HG03575 (cell line): ENCODE results near the gene MANEAL.
"Not testable (repeated sequence)": the region's sequence is repeated elsewhere in the genome, so short reads cannot be mapped to it uniquely, and the experiment has no call there.

Experiments used
- ATAC-seq: cut with Tn5 transposase; IDR thresholded peaks from one replicate; pipeline ENCODE4 v1.9.1; 2021; ENCODE audit not compliant: unreplicated experiment, insufficient number of reproducible peaks, low FRiP score; ENCODE audit errors: extremely low read depth

The MANEAL gene

DNA sequence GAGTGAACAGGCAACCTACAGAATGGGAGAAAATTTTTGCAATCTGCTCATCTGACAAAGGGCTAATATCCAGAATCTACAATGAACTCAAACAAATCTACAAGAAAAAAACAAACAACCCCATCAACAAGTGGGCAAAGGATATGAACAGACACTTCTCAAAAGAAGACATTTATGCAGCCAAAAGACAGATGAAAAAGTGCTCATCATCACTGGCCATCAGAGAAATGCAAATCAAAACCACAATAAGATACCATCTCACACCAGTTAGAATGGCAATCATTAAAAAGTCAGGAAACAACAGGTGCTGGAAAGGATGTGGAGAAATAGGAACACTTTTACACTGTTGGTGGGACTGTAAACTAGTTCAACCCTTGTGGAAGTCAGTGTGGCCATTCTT is 22.2 kb upstream of the MANEAL start:
- not testable (repeated sequence) for ATAC-seq

DNA sequence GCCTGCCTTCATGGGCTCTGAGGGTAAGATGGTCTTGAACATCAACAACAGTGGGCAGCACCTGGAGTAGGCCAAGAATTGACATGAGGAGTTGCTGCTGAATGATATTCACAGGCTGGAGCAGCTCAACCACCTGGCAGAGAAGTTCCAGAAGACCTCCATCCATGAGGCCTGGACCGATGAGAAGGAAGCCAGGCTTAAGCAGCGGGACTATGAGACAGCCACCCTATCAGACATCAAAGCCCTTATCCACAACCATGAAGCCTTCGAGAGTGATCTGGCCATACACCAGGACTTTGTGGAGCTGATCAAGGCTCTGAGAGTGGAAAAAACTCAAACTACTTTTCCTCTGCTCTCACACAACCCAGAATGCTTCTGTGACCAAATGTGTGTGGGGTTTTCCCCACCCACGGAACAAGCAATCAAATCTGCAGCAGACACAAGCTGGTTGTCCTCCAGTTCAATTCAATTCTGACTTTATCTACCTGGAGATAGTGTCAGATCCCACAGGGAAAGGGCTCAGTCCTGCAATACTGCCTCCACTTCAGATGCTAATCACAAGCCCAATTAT is 16.6 kb upstream of the MANEAL start:
- no peak for ATAC-seq

DNA sequence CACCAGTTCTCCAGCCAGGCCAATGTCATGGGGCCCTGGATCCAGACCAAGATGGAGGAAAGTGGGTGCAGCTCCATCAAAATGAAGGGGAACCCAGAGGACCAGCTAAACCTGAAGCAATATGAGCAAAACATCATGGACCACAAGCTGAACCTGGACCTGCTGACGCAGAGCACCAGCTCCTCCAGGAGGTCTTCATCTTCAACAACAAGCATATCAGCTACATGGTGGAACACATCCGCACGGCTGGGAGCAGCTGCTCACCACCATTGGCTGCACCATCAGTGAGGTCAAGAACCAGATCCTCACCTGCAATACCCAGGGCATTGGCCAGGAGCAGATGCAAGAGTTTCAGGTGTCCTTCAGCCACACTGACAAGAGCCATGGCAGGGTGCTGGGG is 15.0 kb upstream of the MANEAL start:
- ATAC-seq, result no peak

GRCh38 chr1:37782491-37782890 is 11.2 kb upstream of the MANEAL start:
- ATAC-seq, result no peak

DNA sequence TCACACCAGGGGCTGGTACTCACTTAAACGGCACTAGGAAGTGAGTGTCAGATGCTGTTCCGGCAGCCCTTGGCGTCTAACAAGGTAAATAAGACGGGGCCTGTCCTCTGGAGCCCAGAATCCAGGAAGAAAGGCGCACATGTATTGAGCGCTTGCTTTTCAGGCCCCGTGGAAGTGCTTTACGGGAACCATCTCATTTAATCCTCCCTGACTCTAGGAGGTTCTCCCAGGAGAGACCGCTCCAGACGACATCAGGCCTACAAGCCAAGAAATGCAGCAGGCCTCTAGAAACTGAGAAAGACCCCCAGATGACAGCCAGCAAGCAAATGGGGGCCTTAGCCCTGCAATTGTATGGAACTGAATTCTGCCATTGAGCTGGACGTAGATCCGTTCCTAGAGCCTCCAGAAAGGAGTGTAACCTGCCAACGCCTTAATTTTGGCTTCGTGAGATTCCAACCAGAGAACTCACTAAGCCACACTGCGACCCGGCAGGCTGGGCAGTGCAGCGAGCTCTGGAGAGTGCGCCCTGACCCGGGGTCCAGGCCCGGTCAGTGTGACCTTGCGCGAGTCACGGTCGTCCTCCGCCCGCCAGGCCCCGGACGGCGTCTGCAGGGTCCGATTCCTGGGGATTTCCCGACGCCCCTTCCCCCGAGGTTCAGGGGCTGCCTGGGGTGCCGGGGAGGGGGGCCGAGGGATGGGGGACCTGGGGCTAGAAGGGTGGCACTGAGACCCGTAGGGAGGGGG is 532 bp upstream of the MANEAL start:
- ATAC-seq, result no peak

DNA sequence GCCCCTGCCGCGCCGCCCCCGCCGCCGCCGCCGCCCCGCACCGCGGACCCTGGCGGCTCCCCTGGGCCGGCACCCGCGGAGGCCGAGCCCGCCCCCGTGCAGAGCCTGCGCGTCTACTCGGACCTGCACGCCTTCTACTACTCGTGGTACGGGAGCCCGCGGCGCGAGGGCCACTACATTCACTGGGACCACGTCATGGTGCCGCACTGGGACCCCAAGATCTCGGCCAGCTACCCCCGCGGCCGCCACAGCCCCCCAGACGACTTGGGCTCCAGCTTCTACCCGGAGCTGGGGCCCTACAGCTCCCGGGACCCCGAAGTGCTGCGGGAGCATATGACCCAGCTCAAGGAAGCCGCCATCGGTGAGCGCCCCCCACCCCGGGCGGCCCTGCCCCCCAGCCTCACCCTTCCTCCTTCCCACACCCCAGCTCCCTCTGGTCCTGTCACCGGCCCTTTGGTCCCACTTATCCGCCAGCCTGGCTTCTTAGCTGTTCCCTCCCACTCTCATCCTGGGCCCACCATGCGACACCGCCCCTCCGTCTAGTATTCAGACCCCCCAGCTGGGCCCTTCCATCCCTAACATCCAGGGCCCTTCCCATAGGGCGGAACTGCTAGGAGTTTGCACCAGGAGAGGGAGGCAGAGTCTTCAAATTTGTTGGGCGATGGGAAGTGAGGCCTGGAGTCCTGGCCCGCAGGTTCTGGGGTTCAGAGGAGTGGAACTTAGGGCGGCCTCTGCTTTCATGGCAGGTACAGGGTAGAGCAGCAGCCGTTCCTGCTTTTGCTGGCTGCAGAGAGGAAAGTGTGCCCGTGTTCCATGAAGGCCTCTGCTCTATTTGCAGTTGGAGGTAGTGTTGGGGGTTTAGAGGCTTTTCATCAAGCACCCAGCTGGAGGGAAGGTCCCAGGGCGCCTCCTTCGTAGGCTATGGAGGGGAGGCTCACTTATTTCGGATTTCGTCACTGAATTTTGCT is 1.0 kb downstream of the MANEAL start:
- no peak for ATAC-seq

DNA sequence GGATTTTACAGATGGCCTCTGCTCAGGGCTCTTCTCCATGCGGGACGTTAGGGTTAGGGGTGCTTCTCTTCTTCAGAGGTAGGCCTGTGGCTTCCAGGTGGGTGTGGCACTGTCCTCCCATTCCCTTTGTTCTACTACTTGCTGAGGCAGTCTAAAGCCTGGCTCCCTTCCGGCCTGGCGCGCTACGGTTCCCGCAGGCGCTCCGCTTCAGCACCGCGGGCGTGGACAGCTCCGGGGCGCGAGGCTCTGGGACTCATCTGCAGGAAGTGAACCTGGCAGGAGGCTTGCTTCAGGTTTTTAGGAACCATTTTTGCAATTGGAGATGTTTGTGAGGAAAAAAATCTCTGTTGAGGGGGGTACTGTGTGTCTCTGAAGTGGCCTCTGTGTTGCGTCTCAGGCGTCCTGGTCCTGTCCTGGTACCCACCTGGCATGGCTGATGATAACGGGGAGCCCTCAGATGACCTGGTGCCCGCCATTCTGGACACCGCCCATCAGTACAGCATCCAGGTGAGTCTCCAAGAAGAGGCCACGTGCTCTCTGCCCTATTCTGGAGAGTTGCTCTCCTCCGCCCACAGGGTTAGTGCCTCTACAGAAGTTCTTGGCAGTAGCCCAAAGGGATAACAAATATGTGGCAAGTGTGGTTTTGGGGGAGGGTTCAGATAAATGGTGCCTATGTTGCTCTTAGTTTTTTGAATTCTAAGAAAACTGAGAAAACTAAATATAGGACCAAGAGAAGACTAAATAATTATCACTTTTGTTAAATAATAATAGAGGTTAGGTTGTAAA is 1.9 kb downstream of the MANEAL start:
- no peak for ATAC-seq

- no peak for ATAC-seq
Observed at GRCh38 chr1:37797750-37798345, 4.2 kb downstream of the MANEAL start.

GRCh38 chr1:37802439-37802838 is 8.8 kb downstream of the MANEAL start:
- no peak for ATAC-seq

DNA sequence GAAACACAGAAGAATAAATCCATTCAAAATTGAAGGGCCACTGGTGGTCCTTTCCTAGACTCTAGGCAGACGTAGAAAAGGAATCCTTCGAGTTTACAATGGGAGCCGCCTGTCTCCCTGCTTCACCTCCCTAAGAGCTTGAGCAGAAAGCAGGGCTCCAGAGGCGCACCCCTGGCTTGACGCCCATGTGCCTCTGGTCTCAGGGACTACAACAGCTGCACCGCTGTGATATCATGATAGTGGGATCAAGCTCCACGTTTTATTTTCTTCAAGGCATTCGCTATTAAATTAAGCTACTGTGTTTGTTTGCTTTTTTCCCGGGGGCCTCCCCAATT is 13.5 kb downstream of the MANEAL start:
- ATAC-seq, result no peak

DNA sequence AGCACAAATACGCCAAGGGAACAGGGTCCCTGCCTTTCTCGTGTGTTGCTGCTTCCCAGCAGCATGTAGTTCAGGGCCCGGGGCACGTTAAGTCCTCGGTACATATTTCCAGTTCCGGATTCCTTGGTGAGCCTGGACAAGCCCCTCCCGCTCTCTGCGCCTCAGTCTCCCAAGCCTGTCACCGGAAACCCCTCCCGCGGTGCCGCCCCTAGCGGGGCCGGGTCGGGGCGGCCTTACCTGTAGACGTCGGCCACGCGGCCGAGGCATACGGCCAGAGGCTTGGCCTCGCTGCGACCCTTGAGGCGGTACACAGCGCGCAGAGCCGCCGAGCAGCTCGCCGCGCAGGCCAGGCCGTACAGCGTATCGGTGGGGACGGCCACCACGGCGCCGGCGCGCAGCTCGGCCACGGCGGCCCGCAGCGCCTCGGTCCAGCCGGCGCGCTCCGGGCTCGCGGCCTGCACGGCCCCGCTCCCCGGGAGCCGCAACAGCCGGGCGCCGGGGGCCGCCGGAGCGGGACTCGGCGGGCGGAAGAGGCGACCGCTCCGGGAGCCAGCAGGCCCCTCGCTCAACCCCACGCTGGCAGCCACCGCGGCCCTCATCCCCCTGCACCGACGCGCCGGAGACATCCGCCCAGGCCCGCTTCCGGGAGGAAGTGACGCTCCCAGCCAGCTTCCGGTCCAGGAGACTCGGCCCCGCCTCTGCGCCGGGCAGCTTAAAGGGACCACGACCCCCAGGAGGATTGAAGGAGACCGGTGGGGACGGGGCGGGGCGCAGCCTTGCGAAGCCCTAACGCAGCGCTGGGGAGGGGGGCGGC is 14.1 kb downstream of the MANEAL start, which contains the start of the genes C1orf122 and YRDC:
C1orf122 (plus strand) TSS at position 236 of the 814 bp plus-strand sequence. CDS start 615 bp downstream, outside the sequence.
YRDC (minus strand) TSS at position 654 of the 814 bp plus-strand sequence; CDS start at position 626, 28 bp downstream.
- ATAC-seq, result no peak

GRCh38 chr1:37808369-37809319 is 15.0 kb downstream of the MANEAL start:
- no peak for ATAC-seq

DNA sequence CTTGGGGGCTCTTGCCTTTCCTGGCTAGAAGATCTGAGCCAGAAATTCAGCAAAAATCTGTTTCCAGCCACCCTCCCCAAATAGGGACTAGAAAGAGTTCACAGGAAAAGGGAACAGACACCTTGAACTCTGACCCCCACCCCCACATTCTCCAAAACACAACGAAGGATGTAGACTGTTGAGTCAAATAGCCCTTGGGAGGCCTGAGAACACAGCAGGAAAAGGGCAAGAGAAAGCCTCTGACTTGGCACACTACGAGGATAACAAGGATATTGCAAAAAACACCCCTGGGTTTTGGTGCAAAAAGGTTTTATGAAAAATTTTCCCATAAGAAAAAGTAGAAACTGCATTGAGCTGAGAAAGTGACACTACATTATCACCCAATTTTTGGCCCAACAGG is 16.3 kb downstream of the MANEAL start:
- ATAC-seq, result no peak

- no peak for ATAC-seq
Observed at GRCh38 chr1:37811027-37811655, 17.5 kb downstream of the MANEAL start.

- ATAC-seq, result no peak
Observed at GRCh38 chr1:37813529-37814145, 20.0 kb downstream of the MANEAL start.

DNA sequence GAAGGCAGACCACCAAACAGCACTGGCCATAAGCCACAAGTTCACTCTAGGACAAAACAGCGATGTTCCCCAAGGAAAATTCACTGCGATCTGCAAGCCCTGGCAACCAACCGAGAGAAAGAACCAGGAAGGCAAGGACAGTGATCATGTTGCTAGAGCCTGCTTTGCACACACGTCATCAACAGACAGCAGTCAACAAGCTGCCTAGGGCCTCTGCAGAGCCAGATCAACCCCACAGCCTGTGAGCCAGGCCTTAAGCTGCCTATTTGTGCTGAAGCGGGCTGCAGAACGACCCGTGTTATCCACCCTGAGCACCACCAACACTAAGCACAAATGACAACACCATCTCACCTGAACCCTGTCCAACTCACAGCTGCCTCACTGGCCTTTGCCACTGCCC is 20.6 kb downstream of the MANEAL start:
- ATAC-seq, result no peak
